AG04450 (cell line): ENCODE measurements around the gene OTOGL. TPM values are rescaled to one million over a fixed set of nuclear protein-coding genes. Genes with fewer than 3 reads are reported as not detected.

ENCODE experiments used
- CTCF ChIA-PET: fragments of 300-600, 350-600 bp; formaldehyde crosslinking; extraction: SDS; loops from one replicate; lab custom pipeline; 2022; ENCODE audit warnings: antibody characterized with exemption, inconsistent platforms; lab: Charles Lee
- POLR2A ChIA-PET: fragments of 350-600 bp; formaldehyde crosslinking; extraction: SDS; loops from one replicate; lab custom pipeline; 2021; ENCODE audit warnings: antibody characterized with exemption, inconsistent platforms; lab: Yijun Ruan, JAX
- DNase-seq: peaks from one replicate; pipeline ENCODE4 v3.0.0-alpha.2; 2011; ENCODE audit warnings: low read depth, low spot score
- H3K27ac ChIP-seq: one replicate; pipeline ENCODE4 v1.5.1; 2012; ENCODE audit warnings: low read depth, low read length, control low read depth
- H3K27me3 ChIP-seq: one replicate; pipeline ENCODE4 v1.6.0; 2012; ENCODE audit warnings: low read length; ENCODE audit not compliant: control insufficient read depth, insufficient read depth
- H3K4me3 ChIP-seq: 2 replicates; pipeline ENCODE4 v1.5.1; 2011; ENCODE audit warnings: mild to moderate bottlenecking, low read depth, low read length, control low read depth
- H3K9me3 ChIP-seq: 2 replicates; pipeline ENCODE4 v1.5.1; 2012; ENCODE audit warnings: low read length; ENCODE audit not compliant: control insufficient read depth, insufficient read depth
- CTCF ChIP-seq: IDR thresholded peaks from 2 replicates; pipeline ENCODE4 v1.5.1; 2011; ENCODE audit warnings: low read depth, low read length, control low read depth, inconsistent platforms
- polyA plus RNA-seq: library from polyadenylated mRNA; depleted of rRNA; stranded (reverse); fragments of >200 nt; gene quantifications from 2 replicates; pipeline ENCODE4 v1.2.3, GENCODE V29; 2011

The OTOGL gene
- polyA plus RNA-seq, 1 experiment = 0.07 TPM

GRCh38 chr12:80325167-80325959 is 226.0 kb downstream of the OTOGL start:
- no peak overlapping the region for H3K27ac ChIP-seq
- no peak overlapping the region for H3K4me3 ChIP-seq
- no peak for TF ChIP-seq CTCF
- CTCF ChIA-PET = interaction anchor here (0.8 to 1.6 kb wide), 3 partner anchors 47 to 494 kb away, joined by 3 to 5 read pairs (median 3); no protein-coding TSS in a partner anchor
- no peaks in the 10 kb centered on the region for H3K27me3 ChIP-seq
- H3K9me3 ChIP-seq = no peaks in the 10 kb centered on the region
- POLR2A ChIA-PET = no interaction called here
- DNase-seq = no peak

GRCh38 chr12:80332827-80333226 is 233.5 kb downstream of the OTOGL start:
- TF ChIP-seq CTCF = no peak
- ChIA-PET POLR2A (no interaction called here), CTCF (no interaction called here)
- Histone ChIP-seq H3K27me3 (no peaks in the 10 kb centered on the region), H3K4me3 (no peak overlapping the region), H3K27ac (no peak overlapping the region), H3K9me3 (no peaks in the 10 kb centered on the region)
- no peak for DNase-seq

DNA sequence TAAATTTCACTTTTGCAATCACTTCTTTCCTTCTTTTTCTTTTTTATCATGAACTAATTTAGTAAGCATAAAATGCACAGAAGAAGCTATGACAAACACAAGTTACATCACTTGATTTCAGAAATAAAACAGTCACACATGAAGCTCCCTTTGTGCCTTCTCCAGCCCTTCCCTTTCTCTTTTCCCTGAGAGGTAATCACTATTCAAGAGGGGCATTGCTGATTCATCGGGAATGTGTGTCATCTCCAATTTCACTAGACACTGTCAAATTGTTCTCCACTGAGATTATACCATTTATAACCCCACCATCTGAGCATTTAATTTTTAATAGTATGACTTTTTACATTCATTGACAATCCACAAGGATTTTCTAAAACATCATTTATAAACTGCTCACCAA is 253.1 kb downstream of the OTOGL start:
- CTCF ChIA-PET = no interaction called here
- POLR2A ChIA-PET = no interaction called here
- Histone ChIP-seq H3K27me3 (no peaks in the 10 kb centered on the region), H3K4me3 (no peak overlapping the region), H3K9me3 (no peaks in the 10 kb centered on the region), H3K27ac (no peak overlapping the region)
- no peak for DNase-seq
- TF ChIP-seq CTCF = no peak

GRCh38 chr12:80353254-80353653 is 253.9 kb downstream of the OTOGL start:
- ChIA-PET CTCF (no interaction called here), POLR2A (no interaction called here)
- TF ChIP-seq CTCF = no peak
- no peaks in the 10 kb centered on the region for H3K27me3 ChIP-seq
- H3K9me3 ChIP-seq = no peaks in the 10 kb centered on the region
- no peak for DNase-seq
- H3K4me3 ChIP-seq = no peak overlapping the region
- H3K27ac ChIP-seq = no peak overlapping the region

- POLR2A ChIA-PET = no interaction called here
- DNase-seq = no peak
Measured at GRCh38 chr12:80356097-80356496, 256.8 kb downstream of the OTOGL start.

More at GRCh38 chr12:80356097-80356496, 256.8 kb downstream of the OTOGL start:
- no peaks in the 10 kb centered on the region for H3K9me3 ChIP-seq
- no peak overlapping the region for H3K4me3 ChIP-seq
- H3K27me3 ChIP-seq = no peaks in the 10 kb centered on the region
- no peak for TF ChIP-seq CTCF
- no peak overlapping the region for H3K27ac ChIP-seq
- CTCF ChIA-PET = no interaction called here
